Sigmoid colon (tissue), 3 donors: ENCODE measurements around the gene TREM2.

ENCODE experiments used
- CTCF ChIP-seq, 4 experiments: fragments of 450-650 bp in 3 of 4; fragments of 200-600 bp in 1 of 4; IDR thresholded peaks; one replicate each; pipeline ENCODE4 v1.5.1; 2016 to 2019; ENCODE audit warnings: antibody characterized with exemption in 4 of 4, mild to moderate bottlenecking in 3 of 4, moderate library complexity in 2 of 4
- POLR2A ChIP-seq, 2 donors: fragments of 450-650 bp; IDR thresholded peaks; one replicate each; pipeline ENCODE4 v1.6.1; 2016; ENCODE audit warnings: antibody characterized with exemption in 2 of 2, mild to moderate bottlenecking in 2 of 2, moderate library complexity in 2 of 2

GRCh38 chr6:41159415-41160082, 3.4 kb downstream of the TREM2 start:
- TF ChIP-seq CTCF (IDR thresholded peaks at IDR 0.05) (no peak), POLR2A (IDR thresholded peaks at IDR 0.05) (no peak)
